GM23338 (cell line): ENCODE measurements around the gene RIPPLY1.

Source experiments
- CREB1 ChIP-seq: fragments of 250-450 bp; sonication (Bioruptor Pico); IDR thresholded peaks from 2 replicates; pipeline ENCODE4 v1.5.0; 2020; ENCODE audit warnings: low read depth, mild to moderate bottlenecking, moderate library complexity
- EZH2 ChIP-seq: fragments of 200-600 bp; sonication (generic); IDR thresholded peaks from one replicate; pipeline ENCODE4 v1.8.0; 2017; ENCODE audit warnings: antibody characterized with exemption, mild to moderate bottlenecking, low read depth; ENCODE audit not compliant: unreplicated experiment
- EZH2phosphoT487 ChIP-seq: fragments of 200-600 bp; sonication (generic); IDR thresholded peaks from one replicate; pipeline ENCODE4 v1.8.1; 2018; ENCODE audit warnings: antibody characterized with exemption; ENCODE audit not compliant: unreplicated experiment
- JUNB ChIP-seq: IDR thresholded peaks from one replicate; pipeline ENCODE4 v1.6.1; 2016; ENCODE audit warnings: antibody characterized with exemption; ENCODE audit not compliant: unreplicated experiment
- NANOG ChIP-seq: IDR thresholded peaks from 2 replicates; pipeline ENCODE4 v1.6.1; 2016; ENCODE audit warnings: antibody characterized with exemption, borderline replicate concordance
- POLR2AphosphoS5 ChIP-seq: IDR thresholded peaks from 2 replicates; pipeline ENCODE4 v1.6.1; 2016; ENCODE audit warnings: antibody characterized with exemption, low read depth
- STAT1 ChIP-seq: IDR thresholded peaks from one replicate; pipeline ENCODE4 v1.6.1; 2016; ENCODE audit warnings: antibody characterized with exemption; ENCODE audit not compliant: unreplicated experiment
- ZNF114 ChIP-seq: fragments of 250-450 bp; sonication (Bioruptor Pico); IDR thresholded peaks from 2 replicates; pipeline ENCODE4 v1.5.0; 2020; ENCODE audit warnings: mild to moderate bottlenecking, moderate library complexity
- ZNF331 ChIP-seq: fragments of 250-450 bp; sonication (Bioruptor Pico); IDR thresholded peaks from 2 replicates; pipeline ENCODE4 v1.5.0; 2020; ENCODE audit warnings: low read depth, mild to moderate bottlenecking, moderate library complexity
- TF ChIP-seq, protein P1 (sequence below): IDR thresholded peaks from one replicate; pipeline ENCODE4 v1.6.1; 2018; ENCODE audit warnings: antibody characterized with exemption; ENCODE audit not compliant: unreplicated experiment
- TF ChIP-seq, protein P2 (sequence below), 2 experiments: fragments of 200-600 bp in 1 of 2; sonication (generic) in 1 of 2; conservative IDR thresholded peaks; 2 replicates each; pipeline versions ENCODE4 v1.5.1 to v1.6.1; 2016 to 2017; ENCODE audit warnings: antibody characterized with exemption in 2 of 2, low read depth in 2 of 2, mild to moderate bottlenecking in 2 of 2, moderate library complexity in 1 of 2
- TF ChIP-seq, protein P3 (sequence below): IDR thresholded peaks from 2 replicates; pipeline ENCODE4 v1.6.1; 2016; ENCODE audit warnings: antibody characterized with exemption
- TF ChIP-seq, protein P4 (sequence below): fragments of 250-450 bp; sonication (Bioruptor Pico); IDR thresholded peaks from 2 replicates; pipeline ENCODE4 v1.5.0; 2020; ENCODE audit warnings: mild to moderate bottlenecking, moderate library complexity

DNA sequence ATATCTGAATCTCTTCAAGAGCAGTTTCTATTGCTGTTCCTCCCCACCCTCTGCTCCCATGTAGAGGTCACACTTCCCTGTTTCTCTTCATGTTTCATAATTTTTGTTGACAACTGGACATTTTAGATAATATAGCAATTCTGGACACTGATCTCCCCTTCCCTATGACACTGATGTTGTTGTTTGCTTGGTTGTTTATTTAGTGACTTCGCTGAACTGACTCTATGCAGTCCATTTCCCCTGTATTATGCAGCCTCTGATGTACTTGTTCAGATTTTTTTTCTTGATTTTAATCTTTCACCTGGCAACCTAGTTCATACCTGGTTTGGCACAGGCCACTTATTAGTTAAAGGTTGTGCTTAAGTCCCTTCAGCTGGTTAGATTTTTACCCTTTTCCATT is 46.2 kb upstream of the RIPPLY1 start:
- no peak for TF ChIP-seq POLR2AphosphoS5
- TF ChIP-seq, protein P1, sequence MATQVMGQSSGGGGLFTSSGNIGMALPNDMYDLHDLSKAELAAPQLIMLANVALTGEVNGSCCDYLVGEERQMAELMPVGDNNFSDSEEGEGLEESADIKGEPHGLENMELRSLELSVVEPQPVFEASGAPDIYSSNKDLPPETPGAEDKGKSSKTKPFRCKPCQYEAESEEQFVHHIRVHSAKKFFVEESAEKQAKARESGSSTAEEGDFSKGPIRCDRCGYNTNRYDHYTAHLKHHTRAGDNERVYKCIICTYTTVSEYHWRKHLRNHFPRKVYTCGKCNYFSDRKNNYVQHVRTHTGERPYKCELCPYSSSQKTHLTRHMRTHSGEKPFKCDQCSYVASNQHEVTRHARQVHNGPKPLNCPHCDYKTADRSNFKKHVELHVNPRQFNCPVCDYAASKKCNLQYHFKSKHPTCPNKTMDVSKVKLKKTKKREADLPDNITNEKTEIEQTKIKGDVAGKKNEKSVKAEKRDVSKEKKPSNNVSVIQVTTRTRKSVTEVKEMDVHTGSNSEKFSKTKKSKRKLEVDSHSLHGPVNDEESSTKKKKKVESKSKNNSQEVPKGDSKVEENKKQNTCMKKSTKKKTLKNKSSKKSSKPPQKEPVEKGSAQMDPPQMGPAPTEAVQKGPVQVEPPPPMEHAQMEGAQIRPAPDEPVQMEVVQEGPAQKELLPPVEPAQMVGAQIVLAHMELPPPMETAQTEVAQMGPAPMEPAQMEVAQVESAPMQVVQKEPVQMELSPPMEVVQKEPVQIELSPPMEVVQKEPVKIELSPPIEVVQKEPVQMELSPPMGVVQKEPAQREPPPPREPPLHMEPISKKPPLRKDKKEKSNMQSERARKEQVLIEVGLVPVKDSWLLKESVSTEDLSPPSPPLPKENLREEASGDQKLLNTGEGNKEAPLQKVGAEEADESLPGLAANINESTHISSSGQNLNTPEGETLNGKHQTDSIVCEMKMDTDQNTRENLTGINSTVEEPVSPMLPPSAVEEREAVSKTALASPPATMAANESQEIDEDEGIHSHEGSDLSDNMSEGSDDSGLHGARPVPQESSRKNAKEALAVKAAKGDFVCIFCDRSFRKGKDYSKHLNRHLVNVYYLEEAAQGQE, result no peak
- TF ChIP-seq, protein P2, sequence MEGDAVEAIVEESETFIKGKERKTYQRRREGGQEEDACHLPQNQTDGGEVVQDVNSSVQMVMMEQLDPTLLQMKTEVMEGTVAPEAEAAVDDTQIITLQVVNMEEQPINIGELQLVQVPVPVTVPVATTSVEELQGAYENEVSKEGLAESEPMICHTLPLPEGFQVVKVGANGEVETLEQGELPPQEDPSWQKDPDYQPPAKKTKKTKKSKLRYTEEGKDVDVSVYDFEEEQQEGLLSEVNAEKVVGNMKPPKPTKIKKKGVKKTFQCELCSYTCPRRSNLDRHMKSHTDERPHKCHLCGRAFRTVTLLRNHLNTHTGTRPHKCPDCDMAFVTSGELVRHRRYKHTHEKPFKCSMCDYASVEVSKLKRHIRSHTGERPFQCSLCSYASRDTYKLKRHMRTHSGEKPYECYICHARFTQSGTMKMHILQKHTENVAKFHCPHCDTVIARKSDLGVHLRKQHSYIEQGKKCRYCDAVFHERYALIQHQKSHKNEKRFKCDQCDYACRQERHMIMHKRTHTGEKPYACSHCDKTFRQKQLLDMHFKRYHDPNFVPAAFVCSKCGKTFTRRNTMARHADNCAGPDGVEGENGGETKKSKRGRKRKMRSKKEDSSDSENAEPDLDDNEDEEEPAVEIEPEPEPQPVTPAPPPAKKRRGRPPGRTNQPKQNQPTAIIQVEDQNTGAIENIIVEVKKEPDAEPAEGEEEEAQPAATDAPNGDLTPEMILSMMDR (conservative IDR thresholded peaks at IDR 0.05; ENCODE audit: low read depth in 2 of 2), result no peak
- TF ChIP-seq EZH2, result no peak
- no peak for TF ChIP-seq NANOG
- TF ChIP-seq, protein P3, sequence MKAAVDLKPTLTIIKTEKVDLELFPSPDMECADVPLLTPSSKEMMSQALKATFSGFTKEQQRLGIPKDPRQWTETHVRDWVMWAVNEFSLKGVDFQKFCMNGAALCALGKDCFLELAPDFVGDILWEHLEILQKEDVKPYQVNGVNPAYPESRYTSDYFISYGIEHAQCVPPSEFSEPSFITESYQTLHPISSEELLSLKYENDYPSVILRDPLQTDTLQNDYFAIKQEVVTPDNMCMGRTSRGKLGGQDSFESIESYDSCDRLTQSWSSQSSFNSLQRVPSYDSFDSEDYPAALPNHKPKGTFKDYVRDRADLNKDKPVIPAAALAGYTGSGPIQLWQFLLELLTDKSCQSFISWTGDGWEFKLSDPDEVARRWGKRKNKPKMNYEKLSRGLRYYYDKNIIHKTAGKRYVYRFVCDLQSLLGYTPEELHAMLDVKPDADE, result no peak
- no peak for TF ChIP-seq STAT1
- no peak for TF ChIP-seq EZH2phosphoT487
- no peak for TF ChIP-seq CREB1
- no peak for TF ChIP-seq JUNB
- TF ChIP-seq, protein P4, sequence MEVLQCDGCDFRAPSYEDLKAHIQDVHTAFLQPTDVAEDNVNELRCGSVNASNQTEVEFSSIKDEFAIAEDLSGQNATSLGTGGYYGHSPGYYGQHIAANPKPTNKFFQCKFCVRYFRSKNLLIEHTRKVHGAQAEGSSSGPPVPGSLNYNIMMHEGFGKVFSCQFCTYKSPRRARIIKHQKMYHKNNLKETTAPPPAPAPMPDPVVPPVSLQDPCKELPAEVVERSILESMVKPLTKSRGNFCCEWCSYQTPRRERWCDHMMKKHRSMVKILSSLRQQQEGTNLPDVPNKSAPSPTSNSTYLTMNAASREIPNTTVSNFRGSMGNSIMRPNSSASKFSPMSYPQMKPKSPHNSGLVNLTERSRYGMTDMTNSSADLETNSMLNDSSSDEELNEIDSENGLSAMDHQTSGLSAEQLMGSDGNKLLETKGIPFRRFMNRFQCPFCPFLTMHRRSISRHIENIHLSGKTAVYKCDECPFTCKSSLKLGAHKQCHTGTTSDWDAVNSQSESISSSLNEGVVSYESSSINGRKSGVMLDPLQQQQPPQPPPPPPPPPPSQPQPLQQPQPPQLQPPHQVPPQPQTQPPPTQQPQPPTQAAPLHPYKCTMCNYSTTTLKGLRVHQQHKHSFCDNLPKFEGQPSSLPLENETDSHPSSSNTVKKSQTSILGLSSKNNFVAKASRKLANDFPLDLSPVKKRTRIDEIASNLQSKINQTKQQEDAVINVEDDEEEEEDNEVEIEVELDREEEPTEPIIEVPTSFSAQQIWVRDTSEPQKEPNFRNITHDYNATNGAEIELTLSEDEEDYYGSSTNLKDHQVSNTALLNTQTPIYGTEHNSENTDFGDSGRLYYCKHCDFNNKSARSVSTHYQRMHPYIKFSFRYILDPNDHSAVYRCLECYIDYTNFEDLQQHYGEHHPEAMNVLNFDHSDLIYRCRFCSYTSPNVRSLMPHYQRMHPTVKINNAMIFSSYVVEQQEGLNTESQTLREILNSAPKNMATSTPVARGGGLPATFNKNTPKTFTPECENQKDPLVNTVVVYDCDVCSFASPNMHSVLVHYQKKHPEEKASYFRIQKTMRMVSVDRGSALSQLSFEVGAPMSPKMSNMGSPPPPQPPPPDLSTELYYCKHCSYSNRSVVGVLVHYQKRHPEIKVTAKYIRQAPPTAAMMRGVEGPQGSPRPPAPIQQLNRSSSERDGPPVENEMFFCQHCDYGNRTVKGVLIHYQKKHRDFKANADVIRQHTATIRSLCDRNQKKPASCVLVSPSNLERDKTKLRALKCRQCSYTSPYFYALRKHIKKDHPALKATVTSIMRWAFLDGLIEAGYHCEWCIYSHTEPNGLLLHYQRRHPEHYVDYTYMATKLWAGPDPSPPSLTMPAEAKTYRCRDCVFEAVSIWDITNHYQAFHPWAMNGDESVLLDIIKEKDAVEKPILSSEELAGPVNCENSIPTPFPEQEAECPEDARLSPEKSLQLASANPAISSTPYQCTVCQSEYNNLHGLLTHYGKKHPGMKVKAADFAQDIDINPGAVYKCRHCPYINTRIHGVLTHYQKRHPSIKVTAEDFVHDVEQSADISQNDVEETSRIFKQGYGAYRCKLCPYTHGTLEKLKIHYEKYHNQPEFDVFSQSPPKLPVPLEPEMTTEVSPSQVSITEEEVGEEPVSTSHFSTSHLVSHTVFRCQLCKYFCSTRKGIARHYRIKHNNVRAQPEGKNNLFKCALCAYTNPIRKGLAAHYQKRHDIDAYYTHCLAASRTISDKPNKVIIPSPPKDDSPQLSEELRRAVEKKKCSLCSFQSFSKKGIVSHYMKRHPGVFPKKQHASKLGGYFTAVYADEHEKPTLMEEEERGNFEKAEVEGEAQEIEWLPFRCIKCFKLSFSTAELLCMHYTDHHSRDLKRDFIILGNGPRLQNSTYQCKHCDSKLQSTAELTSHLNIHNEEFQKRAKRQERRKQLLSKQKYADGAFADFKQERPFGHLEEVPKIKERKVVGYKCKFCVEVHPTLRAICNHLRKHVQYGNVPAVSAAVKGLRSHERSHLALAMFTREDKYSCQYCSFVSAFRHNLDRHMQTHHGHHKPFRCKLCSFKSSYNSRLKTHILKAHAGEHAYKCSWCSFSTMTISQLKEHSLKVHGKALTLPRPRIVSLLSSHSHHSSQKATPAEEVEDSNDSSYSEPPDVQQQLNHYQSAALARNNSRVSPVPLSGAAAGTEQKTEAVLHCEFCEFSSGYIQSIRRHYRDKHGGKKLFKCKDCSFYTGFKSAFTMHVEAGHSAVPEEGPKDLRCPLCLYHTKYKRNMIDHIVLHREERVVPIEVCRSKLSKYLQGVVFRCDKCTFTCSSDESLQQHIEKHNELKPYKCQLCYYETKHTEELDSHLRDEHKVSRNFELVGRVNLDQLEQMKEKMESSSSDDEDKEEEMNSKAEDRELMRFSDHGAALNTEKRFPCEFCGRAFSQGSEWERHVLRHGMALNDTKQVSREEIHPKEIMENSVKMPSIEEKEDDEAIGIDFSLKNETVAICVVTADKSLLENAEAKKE (CRISPR knock-in tag), result no peak
- TF ChIP-seq ZNF331 (CRISPR knock-in tag), result no peak
- no peak for TF ChIP-seq ZNF114 (CRISPR knock-in tag)
